ENCODE results near the gene ARID5B. TPM values are rescaled to one million over a fixed set of nuclear protein-coding genes. Genes with fewer than 3 reads are reported as not detected.

Gene ARID5B
- polyA plus RNA-seq, 3 donors = 1.00 to 2.5 (median 1.5) TPM

GRCh38 chr10:61895898-61896600, 5.5 kb upstream of the ARID5B start:
- Histone ChIP-seq H3K9me3 (replicated peaks in 1 of 2; ENCODE audit: control insufficient read depth in 1 of 2, insufficient read depth in 1 of 2, low read length in 2 of 2) (no peaks in the 10 kb centered on the region), H3K27ac (ENCODE audit: low read depth in 1 of 2, low read length in 2 of 2) (no peak overlapping the region), H3K36me3 (replicated peaks in 1 of 2; ENCODE audit: control insufficient read depth in 1 of 2, insufficient read depth in 2 of 2, low read length in 2 of 2) (no peaks in the 10 kb centered on the region), H3K27me3 (ENCODE audit: control insufficient read depth in 2 of 2, insufficient read depth in 2 of 2, low read length in 2 of 2) (no peaks in the 10 kb centered on the region), H3K4me2 (replicated peaks; ENCODE audit: extremely low read depth, low read length, poor library complexity, severe bottlenecking) (no peak overlapping the region), H3K4me3 (replicated peaks in 1 of 3; ENCODE audit: low read depth in 2 of 3, low read length in 3 of 3) (no peak overlapping the region), H3K79me2 (ENCODE audit: insufficient read depth, low read length) (no peaks in the 10 kb centered on the region), H2AFZ (ENCODE audit: insufficient read depth, low read depth, low read length, poor library complexity, severe bottlenecking) (no peak overlapping the region), H4K20me1 (ENCODE audit: insufficient read depth, low read length) (no peaks in the 10 kb centered on the region), H3K9ac (ENCODE audit: insufficient read depth, low read length, poor library complexity, severe bottlenecking) (no peak overlapping the region), H3K4me1 (ENCODE audit: control insufficient read depth in 1 of 2, insufficient read depth in 2 of 2, low read length in 2 of 2) (peaks cover 34% of the 10 kb centered on the region in 2 donors)
- no peak for TF ChIP-seq CTCF (IDR thresholded peaks at IDR 0.05)
- Mint-ChIP-seq H3K4me3 (no peak overlapping the region), H3K27ac (no peak overlapping the region), H3K36me3 (no peaks in the 10 kb centered on the region), H3K9me3 (peaks cover 0 to 2% (median 0%) of the 10 kb centered on the region in 7 donors), H3K4me1 (peaks cover 32% of the 10 kb centered on the region), H3K27me3 (ENCODE audit: low read depth in 3 of 3) (peaks cover 0 to 2% (median 0%) of the 10 kb centered on the region in 3 donors)
- no peak for DNase-seq
- WGBS (ENCODE audit: insufficient coverage) = no CpG with 5 or more reads among the region's 6 CpGs
- intact Hi-C loops (cut with micrococcal nuclease) = loop anchor here in 1 of 2 donors (10.0 kb wide), 1 partner anchor 359 kb away; no protein-coding TSS in a partner anchor

- peak overlapping the region; percentile 51 to 78 for H3K27ac ChIP-seq (ENCODE audit: low read depth in 1 of 2, low read length in 2 of 2)
- peak overlapping the region; percentile 77 for H3K4me2 ChIP-seq (replicated peaks; ENCODE audit: extremely low read depth, low read length, poor library complexity, severe bottlenecking)
- Mint-ChIP-seq H3K36me3 (no peaks in the 10 kb centered on the region), H3K27ac (peak overlapping the region; percentile 78 to 93 (median 91)), H3K4me1 (peaks cover 32% of the 10 kb centered on the region), H3K27me3 (ENCODE audit: low read depth in 3 of 3) (peaks cover 0 to 2% (median 0%) of the 10 kb centered on the region in 3 donors), H3K4me3 (peak overlapping the region; percentile 79 to 90), H3K9me3 (peaks cover 0 to 2% (median 0%) of the 10 kb centered on the region in 7 donors)
- WGBS (ENCODE audit: insufficient coverage) = 35% methylated on average over 16 of the region's 32 CpGs
- intact Hi-C loops (cut with micrococcal nuclease) = loop anchor here in 1 of 2 donors (10.0 kb wide), 1 partner anchor 358 kb away; no protein-coding TSS in a partner anchor
- H3K4me3 ChIP-seq (replicated peaks in 1 of 3; ENCODE audit: low read depth in 2 of 3, low read length in 3 of 3) = peak overlapping the region; percentile 31 to 79 (median 46)
- H3K9ac ChIP-seq (ENCODE audit: insufficient read depth, low read length, poor library complexity, severe bottlenecking) = peak overlapping the region; percentile 53
- H3K36me3 ChIP-seq (replicated peaks in 1 of 2; ENCODE audit: control insufficient read depth in 1 of 2, insufficient read depth in 2 of 2, low read length in 2 of 2) = no peaks in the 10 kb centered on the region
- peaks cover 34 to 38% of the 10 kb centered on the region in 2 donors for H3K4me1 ChIP-seq (ENCODE audit: control insufficient read depth in 1 of 2, insufficient read depth in 2 of 2, low read length in 2 of 2)
- H3K79me2 ChIP-seq (ENCODE audit: insufficient read depth, low read length) = peaks cover 6% of the 10 kb centered on the region
- H3K27me3 ChIP-seq (ENCODE audit: control insufficient read depth in 2 of 2, insufficient read depth in 2 of 2, low read length in 2 of 2) = no peaks in the 10 kb centered on the region
- no peaks in the 10 kb centered on the region for H3K9me3 ChIP-seq (replicated peaks in 1 of 2; ENCODE audit: control insufficient read depth in 1 of 2, insufficient read depth in 1 of 2, low read length in 2 of 2)
- peak; percentile 78 for TF ChIP-seq CTCF (IDR thresholded peaks at IDR 0.05)
- no peaks in the 10 kb centered on the region for H4K20me1 ChIP-seq (ENCODE audit: insufficient read depth, low read length)
- peak; percentile 73 to 84 (median 83) for DNase-seq
- H2AFZ ChIP-seq (ENCODE audit: insufficient read depth, low read depth, low read length, poor library complexity, severe bottlenecking) = peak overlapping the region; percentile 81
Observed at GRCh38 chr10:61896854-61897661, 4.4 kb upstream of the ARID5B start.
